ENCODE results near the gene TMED9.
"Not testable (repeated sequence)": the region's sequence is repeated elsewhere in the genome, so short reads cannot be mapped to it uniquely, and the experiment has no call there.

The TMED9 gene

GRCh38 chr5:177607115-177607451 is 15.1 kb downstream of the TMED9 start:
- FAIRE-seq, result no peak

GRCh38 chr5:177607452-177608192 is 15.6 kb downstream of the TMED9 start:
- no peak for FAIRE-seq

- no peak for FAIRE-seq
These were observed 16.5 kb downstream of the TMED9 start for GRCh38 chr5:177608243-177609075.

GRCh38 chr5:177609076-177610059 is 17.4 kb downstream of the TMED9 start:
- FAIRE-seq, result no peak

GRCh38 chr5:177610131-177610769 is 18.2 kb downstream of the TMED9 start:
- FAIRE-seq, result no peak

- FAIRE-seq, result no peak
These were observed 18.9 kb downstream of the TMED9 start for GRCh38 chr5:177610770-177611445.

- no peak for FAIRE-seq
These were observed 19.6 kb downstream of the TMED9 start for GRCh38 chr5:177611446-177612214.

- FAIRE-seq, result no peak
These were observed 20.2 kb downstream of the TMED9 start for GRCh38 chr5:177612215-177612673.

- FAIRE-seq, result no peak
These were observed 28.6 kb downstream of the TMED9 start for GRCh38 chr5:177620560-177620959.

GRCh38 chr5:177624172-177624571 is 32.2 kb downstream of the TMED9 start:
- not testable (repeated sequence) for FAIRE-seq

- not testable (repeated sequence) for FAIRE-seq
These were observed 38.2 kb downstream of the TMED9 start for GRCh38 chr5:177630186-177630585.

GRCh38 chr5:177634912-177635311 is 42.9 kb downstream of the TMED9 start:
- FAIRE-seq, result not testable (repeated sequence)

GRCh38 chr5:177645462-177645861 is 53.5 kb downstream of the TMED9 start:
- FAIRE-seq, result not testable (repeated sequence)

All from A204.1 (cell line).